ENCODE results near the gene XK. TPM values are rescaled to one million over a fixed set of nuclear protein-coding genes. Genes with fewer than 3 reads are reported as not detected.

Gene XK
- total RNA-seq, 1 donor from 2014 or later = 0.11 TPM

GRCh38 chrX:37686369-37686995, 891 bp downstream of the XK start:
- no peak overlapping the region for H3K27ac Mint-ChIP-seq
- ChIA-PET CTCF (no interaction called here), POLR2A (no interaction called here)
- no peak for DNase-seq
- ATAC-seq (ENCODE audit: low read depth) = no peak
- H3K4me1 Mint-ChIP-seq = peaks cover 2% of the 10 kb centered on the region
- H3K27me3 Mint-ChIP-seq = no peaks in the 10 kb centered on the region
- TF ChIP-seq CTCF (IDR thresholded peaks at IDR 0.05) = no peak
- no peaks in the 10 kb centered on the region for H3K9me3 Mint-ChIP-seq
- H3K4me3 Mint-ChIP-seq = peak overlapping the region; percentile 78
- no peaks in the 10 kb centered on the region for H3K36me3 Mint-ChIP-seq (ENCODE audit: low read depth)
- intact Hi-C loops (cut with micrococcal nuclease) = loop anchor here (10.0 kb wide), 1 partner anchor 158 kb away; the partner anchor contains the start of gene DYNLT3

GRCh38 chrX:37686996-37687395, 1.4 kb downstream of the XK start:
- POLR2A ChIA-PET = no interaction called here
- CTCF ChIA-PET = no interaction called here
- DNase-seq (no peak), ATAC-seq (ENCODE audit: low read depth) (no peak)
- Mint-ChIP-seq H3K27me3 (no peaks in the 10 kb centered on the region), H3K4me1 (peaks cover 2% of the 10 kb centered on the region), H3K27ac (no peak overlapping the region), H3K36me3 (ENCODE audit: low read depth) (no peaks in the 10 kb centered on the region), H3K4me3 (no peak overlapping the region), H3K9me3 (no peaks in the 10 kb centered on the region)
- intact Hi-C loops (cut with micrococcal nuclease) = loop anchor here (10.0 kb wide), 1 partner anchor 158 kb away; the partner anchor contains the start of gene DYNLT3
- no peak for TF ChIP-seq CTCF (IDR thresholded peaks at IDR 0.05)

GRCh38 chrX:37690119-37690518, 4.5 kb downstream of the XK start:
- Mint-ChIP-seq H3K36me3 (ENCODE audit: low read depth) (no peaks in the 10 kb centered on the region), H3K9me3 (no peaks in the 10 kb centered on the region), H3K27ac (no peak overlapping the region), H3K4me3 (no peak overlapping the region), H3K27me3 (no peaks in the 10 kb centered on the region), H3K4me1 (peaks cover 2% of the 10 kb centered on the region)
- POLR2A ChIA-PET = no interaction called here
- no peak for DNase-seq
- no peak for TF ChIP-seq CTCF (IDR thresholded peaks at IDR 0.05)
- intact Hi-C loops (cut with micrococcal nuclease) = no loop called here
- ATAC-seq (ENCODE audit: low read depth) = no peak
- CTCF ChIA-PET = no interaction called here

GRCh38 chrX:37692918-37693317, 7.3 kb downstream of the XK start:
- ATAC-seq (ENCODE audit: low read depth) (no peak), DNase-seq (no peak)
- H3K9me3 Mint-ChIP-seq = no peaks in the 10 kb centered on the region
- ChIA-PET POLR2A (no interaction called here), CTCF (no interaction called here)
- H3K27ac Mint-ChIP-seq = no peak overlapping the region
- intact Hi-C loops (cut with micrococcal nuclease) = no loop called here
- TF ChIP-seq CTCF (IDR thresholded peaks at IDR 0.05) = no peak
- H3K4me3 Mint-ChIP-seq = no peak overlapping the region
- H3K27me3 Mint-ChIP-seq = no peaks in the 10 kb centered on the region
- no peaks in the 10 kb centered on the region for H3K36me3 Mint-ChIP-seq (ENCODE audit: low read depth)
- no peaks in the 10 kb centered on the region for H3K4me1 Mint-ChIP-seq

- Mint-ChIP-seq H3K27ac (no peak overlapping the region), H3K36me3 (ENCODE audit: low read depth) (no peaks in the 10 kb centered on the region)
- intact Hi-C loops (cut with micrococcal nuclease) = no loop called here
Observed at GRCh38 chrX:37697169-37697760, 11.7 kb downstream of the XK start.

More at GRCh38 chrX:37697169-37697760, 11.7 kb downstream of the XK start:
- no peak overlapping the region for H3K4me3 Mint-ChIP-seq
- H3K4me1 Mint-ChIP-seq = no peaks in the 10 kb centered on the region
- no peak for TF ChIP-seq CTCF (IDR thresholded peaks at IDR 0.05)
- POLR2A ChIA-PET = no interaction called here
- CTCF ChIA-PET = no interaction called here
- no peaks in the 10 kb centered on the region for H3K9me3 Mint-ChIP-seq
- H3K27me3 Mint-ChIP-seq = no peaks in the 10 kb centered on the region
- DNase-seq = no peak
- ATAC-seq (ENCODE audit: low read depth) = no peak
